Left renal cortex interstitium (tissue), 4 donors: ENCODE measurements around the gene SPPL3. TPM values are rescaled to one million over a fixed set of nuclear protein-coding genes. Genes with fewer than 3 reads are reported as not detected.
"Not testable (repeated sequence)": the region's sequence is repeated elsewhere in the genome, so short reads cannot be mapped to it uniquely, and the experiment has no call there.

Experiments used
- DNase-seq, 4 donors: peaks; one replicate each; pipeline ENCODE4 v3.0.0-alpha.2; 2013; ENCODE audit warnings: low read depth in 4 of 4, low spot score in 2 of 4, missing footprints in 1 of 4
- polyA plus RNA-seq, 4 donors: library from polyadenylated mRNA; unstranded; fragments of 120-200 nt; gene quantifications; one replicate each; pipeline ENCODE4 v1.2.1, GENCODE V29; 2013; ENCODE audit not compliant: insufficient read length in 4 of 4

Gene SPPL3, protein sequence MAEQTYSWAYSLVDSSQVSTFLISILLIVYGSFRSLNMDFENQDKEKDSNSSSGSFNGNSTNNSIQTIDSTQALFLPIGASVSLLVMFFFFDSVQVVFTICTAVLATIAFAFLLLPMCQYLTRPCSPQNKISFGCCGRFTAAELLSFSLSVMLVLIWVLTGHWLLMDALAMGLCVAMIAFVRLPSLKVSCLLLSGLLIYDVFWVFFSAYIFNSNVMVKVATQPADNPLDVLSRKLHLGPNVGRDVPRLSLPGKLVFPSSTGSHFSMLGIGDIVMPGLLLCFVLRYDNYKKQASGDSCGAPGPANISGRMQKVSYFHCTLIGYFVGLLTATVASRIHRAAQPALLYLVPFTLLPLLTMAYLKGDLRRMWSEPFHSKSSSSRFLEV
- 10 to 100 TPM; 74.2 to 86.5 (median 79.6) TPM for polyA plus RNA-seq

DNA sequence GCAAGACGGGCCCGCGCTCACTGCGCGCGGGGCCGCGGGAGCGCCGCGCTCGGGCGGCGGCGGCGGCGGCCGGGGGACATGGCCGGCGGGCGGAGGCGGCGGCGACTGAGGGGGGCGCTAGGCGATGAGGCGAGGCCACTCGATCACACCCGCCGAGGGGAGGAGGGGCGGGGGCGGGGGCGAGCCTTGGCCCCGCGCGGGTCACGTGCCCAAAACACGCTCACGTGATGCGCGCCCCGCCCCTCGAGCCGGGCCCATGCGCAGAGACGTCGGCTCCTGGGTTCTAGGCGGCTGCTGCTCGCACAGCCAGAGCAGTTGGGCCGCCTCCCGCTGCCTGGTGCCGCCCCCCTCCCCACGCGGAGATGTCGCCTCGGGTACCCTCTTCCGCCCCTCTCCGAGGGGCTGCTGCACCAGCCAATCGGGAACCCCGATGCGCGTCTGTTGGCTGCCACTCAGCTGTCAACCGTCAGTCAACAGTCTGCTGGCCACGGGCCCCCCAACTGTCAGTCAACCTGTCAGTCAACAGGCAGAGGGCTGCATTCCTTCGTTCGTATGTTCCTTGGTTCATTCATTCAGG lies at the start of gene SPPL3:
Gene SPPL3 (minus strand): TSS at position 162 of the 577 bp plus-strand sequence. CDS start 491 bp downstream, outside the sequence.
- peak; percentile 41 to 89 (median 78) for DNase-seq

DNA sequence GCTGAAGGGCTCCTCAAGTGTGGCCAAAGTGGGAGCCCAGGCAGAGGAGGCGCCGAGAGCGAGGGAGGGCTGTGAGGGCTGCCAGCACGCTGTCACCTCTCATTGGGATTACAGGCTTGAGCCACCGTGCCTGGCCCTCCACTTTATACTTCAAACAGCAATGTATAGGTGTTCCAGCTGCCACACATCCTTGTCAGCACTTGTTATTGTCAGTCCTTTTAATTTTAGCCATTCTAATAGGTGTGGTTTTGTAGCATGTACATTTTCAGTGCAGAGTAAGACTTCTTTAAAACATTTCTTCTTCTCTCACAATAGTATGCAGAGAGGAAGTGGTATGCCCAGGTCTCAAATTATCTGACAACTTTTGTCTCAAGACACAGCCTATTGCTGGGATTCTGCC lies 46.6 kb upstream of the SPPL3 start:
- DNase-seq = no peak

DNA sequence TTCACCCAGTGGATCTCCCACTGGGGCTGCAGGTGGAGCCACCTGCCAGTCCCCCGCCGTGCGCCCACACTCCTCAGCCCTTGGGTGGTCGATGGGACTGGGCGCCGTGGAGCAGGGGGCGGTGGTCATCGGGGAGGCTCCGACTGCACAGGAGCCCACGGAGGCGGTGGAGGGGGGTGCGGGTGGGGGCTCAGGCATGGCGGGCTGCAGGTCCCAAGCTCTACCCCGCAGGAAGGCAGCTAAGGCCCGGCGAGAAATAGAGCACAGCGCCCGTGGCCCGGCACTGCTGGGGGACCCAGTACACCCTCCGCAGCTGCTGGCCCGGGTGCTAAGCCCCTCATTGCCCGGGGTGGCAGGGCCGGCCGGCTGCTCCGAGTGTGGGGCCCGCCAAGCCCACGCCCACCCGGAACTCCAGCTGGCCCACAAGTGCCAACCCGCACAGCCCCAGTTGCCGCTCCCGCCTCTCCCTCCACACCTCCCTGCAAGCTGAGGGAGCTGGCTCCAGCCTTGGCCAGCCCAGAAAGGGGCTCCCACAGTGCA lies 46.2 kb upstream of the SPPL3 start:
- DNase-seq = not testable (repeated sequence)

DNA sequence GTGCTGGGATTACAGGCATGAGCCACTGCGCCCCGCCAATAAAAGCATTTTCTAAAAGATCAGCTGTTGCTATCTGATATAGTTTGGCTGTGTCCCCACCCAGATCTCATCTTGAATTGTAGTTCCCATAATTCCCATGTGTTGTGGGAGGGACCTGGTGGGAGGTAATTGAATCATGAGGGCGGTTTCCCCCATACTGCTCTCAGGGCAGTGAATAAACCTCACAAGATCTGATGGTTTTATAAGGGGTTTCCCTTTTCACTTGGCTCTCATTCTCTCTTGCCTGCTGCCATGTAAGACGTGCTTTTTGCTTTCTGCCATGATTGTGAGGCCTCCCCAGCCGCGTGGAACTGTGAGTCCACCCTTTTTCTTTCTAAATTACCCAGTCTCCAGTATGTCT lies 41.4 kb upstream of the SPPL3 start:
- not testable (repeated sequence) for DNase-seq

DNA sequence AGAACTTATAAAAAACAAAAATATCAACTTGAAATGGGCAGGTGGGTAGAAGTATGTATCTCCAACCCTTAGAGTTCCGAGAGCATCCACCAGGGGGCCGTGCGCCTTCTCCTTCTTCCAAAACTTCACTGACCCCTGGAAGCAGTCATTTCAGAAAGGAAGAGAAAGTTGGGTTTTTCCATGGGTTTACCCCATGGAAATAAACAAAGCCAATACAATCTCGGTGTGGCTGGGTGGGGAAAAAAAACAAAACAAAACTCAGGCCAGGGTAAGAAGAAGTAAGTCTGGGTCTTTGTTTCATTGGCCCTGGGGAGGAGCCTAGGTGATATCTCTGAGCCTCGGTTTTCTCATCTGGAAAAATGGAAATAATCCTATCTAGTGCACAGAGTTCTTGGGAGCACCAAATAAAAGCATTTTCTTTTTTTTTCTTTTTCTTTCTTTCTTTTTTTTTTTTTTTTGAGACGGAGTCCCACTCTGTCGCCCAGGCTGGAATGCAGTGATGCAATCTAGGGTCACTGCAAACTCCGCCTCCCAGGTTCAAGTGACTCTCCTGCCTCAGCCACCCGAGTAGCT lies 40.6 kb upstream of the SPPL3 start:
- DNase-seq = peak in 1 of 4 donors; percentile 25

DNA sequence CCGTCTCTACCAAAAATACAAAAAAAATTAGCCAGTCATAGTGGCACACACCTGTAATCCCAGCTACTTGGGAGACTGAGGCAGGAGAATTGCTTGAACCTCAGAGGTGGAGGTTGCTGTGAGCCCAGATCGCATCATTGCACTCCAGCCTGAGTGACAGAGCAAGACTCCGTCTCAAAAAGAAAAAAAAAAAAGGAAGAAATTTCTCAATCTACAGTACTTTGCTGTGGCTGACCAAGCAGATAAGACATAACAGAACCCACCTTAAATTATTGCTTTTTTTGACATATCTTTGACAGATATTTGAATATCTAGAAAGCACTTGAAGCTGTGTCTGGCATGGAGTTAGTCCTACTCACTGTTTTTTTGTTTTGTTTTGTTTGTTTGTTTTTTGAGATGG lies 39.3 kb upstream of the SPPL3 start:
- no peak for DNase-seq

DNA sequence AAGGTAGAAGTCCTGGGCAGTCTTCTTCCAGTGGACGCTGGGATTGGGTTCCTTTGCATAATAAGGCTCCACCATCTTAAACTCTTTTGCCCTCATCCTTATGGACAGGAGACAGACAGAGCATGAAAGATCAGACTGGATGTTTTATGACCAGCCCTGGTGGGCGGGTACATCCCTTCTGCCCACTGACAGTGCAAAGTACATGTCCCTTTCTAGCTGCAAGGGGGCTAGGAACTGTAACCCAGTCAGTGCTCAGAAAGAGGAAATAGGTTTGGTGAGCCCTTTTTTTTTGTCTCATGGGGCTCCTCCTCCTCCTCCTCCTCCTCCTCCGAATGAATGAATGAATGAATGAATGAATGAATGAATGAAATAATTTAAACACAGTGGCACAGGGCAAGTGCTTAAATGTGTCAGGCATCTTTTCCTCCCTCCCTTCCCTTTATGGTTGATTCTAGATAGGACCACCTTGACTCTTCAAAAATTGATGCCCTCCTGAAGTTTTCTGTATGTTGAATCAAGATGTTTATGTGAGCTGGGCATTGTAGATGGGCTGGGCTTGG lies 37.8 kb upstream of the SPPL3 start:
- no peak for DNase-seq

DNA sequence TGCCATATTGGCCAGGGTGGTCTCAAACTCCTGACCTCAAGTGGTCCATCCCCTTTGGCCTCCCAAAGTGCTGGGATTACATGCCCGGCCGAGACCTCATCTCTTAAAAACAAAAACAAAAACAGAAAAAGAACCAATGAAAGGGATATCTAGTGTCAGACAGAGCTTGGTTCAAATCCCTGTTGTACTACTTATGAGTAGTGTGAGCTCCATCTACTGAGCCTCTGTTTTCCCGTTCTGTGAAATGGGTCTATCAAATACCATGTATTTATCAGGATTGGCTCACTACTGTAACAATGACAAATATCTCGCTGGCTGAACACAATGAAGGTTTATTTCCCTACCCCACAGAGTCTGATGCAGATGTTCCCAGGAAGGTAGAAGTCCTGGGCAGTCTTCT lies 37.3 kb upstream of the SPPL3 start:
- DNase-seq = no peak

DNA sequence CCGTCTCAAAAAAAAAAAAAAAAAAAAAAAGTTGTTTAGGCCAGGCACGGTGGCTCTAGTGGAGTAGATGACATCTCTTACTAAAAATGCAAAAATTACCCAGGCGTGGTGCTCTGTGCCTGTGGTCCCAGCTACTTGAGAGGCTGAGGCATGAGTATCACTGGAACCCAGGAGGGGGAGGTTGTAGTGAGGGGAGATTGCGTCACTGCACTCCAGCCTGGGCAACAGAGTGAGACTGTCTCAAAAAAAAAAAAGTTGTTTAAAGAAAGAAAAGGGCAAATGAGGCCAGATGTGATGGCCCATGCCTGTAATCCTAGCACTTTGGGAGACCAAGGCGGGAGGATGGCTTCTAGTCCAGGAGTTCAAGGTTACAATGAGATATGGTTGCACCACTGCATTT lies 36.6 kb upstream of the SPPL3 start:
- DNase-seq = no peak

DNA sequence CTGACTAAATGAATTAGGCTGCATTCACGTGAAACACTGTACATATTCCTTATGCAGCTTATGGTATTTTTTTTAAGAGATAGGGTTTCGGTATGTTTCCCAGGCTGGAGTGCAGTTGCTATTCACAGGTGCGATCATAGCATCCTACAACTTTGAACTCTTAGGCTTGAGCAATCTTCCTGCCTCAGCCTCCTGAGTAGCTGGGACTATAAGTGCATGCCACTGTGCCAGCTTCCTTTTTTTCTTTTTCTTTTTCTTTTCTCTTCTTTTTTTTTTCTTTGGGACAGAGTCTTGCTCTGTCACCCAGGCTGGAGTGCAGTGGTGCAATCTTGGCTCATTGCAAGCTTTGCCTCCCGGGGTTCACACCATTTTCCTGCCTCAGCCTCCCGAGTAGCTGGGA lies 35.8 kb upstream of the SPPL3 start:
- no peak for DNase-seq

DNA sequence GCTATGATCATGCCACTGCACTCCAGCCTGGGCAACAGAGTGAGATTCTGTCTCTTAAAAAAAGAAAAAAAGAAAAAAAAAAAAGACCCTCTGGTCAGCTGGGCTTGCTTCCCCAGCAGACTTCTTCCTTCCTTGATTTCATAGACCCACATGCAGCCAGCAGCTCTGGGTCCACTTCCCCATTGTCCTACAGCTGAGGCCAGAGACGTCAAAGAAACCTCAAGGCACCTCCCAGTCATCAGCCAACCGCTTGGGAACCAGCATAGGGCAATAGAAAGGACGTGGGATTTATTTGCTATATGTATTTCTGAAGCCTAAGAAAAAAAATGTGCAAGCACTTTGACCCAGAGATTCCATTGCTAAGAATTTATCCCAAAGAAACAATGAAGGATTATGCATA lies 35.4 kb upstream of the SPPL3 start:
- DNase-seq = no peak

DNA sequence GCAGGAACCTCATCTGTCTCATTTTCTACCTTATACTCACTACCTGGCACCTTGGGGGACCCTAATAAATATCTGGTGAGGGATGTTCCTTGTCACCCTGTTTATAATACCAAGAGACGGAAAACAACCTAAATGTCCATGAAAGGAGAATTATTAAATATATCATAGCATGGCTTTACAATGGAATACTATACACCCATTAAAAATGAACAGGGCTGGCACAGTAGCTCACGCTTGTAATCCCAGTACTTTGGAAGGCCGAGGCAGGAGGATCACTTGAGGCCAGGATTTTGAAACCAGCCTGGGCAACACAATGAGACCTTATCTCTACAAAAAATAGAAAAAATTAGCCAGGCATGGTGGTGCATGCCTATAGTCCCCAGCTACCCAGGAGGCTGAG lies 34.3 kb upstream of the SPPL3 start:
- DNase-seq = no peak

DNA sequence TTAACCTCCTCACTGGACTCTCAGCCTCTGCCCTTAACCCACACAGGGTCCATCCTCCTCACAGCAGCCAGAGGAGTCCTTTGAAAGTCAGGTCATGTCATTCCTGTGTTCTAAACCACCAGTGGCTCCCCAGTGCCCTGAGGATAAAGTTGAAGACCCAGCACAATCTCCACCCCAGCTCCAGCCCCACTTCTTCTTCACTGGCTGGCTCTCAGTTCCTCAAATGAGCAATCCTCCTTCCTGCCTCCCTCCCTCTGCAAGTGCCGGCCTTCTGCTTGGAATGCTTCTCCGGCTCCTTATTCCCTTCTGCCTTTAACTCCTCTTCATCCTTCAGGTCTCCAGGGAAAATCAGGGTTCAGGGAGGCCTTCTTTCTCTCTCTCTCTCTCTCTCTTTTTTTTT lies 32.0 kb upstream of the SPPL3 start:
- DNase-seq = no peak

DNA sequence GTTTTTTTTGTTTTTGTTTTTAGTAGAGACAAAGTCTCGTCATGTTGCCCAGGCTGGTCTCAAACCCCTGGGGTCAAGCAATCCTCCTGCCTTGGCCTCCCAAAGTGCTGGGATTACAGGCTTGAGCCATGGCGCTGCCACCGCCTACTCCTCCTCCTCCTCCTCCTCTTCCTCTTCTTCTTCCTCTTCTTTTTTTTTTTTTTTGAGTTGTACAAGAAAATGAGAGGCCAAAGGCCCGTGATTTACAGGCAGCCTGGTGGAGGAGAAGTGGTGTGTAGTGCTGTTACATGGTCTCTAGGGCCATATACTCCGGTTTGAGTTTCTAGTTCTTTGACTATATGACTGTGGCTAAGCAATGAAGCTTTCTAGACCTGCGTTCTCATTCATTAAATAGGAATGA lies 29.6 kb upstream of the SPPL3 start:
- no peak for DNase-seq

DNA sequence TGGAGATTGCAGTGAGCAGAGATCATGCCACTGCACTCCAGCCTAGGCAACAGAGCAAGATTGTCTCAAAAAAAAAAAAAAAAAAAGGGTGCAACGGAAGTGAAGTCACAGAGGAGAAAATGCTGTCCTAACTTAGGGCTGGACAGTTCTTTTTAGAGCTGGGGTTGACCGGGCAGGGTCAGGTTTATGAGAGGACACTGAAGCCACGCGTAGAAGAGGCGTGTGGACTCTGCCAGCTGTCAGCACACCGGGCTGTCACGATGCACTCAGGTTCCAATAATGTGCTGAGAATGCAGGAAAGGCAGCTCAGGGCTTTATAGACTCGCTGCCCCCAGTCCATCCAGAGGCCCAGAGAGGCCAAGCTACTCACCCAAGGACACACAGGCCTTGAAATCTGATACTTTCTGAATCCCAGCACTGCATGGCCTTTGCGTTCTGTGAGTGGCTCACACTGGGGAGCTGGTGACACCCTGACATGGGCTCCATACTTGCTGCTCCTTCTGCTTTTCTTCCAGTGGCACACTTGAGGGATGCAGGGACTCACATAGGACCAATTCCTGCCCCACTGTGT lies 28.9 kb upstream of the SPPL3 start:
- no peak for DNase-seq

DNA sequence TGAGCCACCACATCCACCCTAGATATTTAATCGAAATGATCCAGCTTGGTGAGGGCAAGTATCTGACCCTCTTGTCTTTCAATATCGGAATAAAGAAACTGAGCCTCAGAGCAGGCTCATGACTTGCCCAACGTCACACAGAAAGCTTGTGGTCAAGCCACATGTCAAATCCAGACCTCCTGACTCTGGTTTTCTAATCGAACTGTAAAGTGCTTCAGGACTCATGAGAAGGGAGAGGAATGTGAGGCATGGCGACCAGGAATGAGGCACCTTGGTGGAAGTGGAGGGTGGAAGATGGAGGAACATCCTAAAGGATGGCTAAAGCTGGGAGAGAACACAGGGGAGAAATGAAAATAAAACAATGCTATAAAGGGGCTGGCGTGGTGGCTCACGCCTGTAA lies 27.9 kb upstream of the SPPL3 start:
- DNase-seq = no peak

DNA sequence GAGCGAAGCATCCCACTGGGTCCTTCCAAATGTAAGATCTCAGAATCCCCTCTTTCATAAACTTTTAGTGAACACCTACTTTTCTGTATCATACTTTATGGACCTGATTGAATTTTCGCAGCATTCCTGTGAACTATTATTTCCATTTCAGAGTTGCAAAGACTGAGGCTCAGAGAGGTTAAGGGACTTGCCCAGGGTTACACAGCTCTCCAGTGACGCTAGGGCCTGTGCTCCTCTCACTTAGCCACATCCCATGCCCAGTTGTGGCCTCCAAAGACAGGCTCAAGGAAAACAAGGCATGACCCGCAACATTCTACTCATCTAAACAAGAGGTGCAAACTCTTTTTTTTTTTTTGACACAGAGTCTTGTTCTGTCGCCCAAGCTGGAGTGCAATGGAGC lies 25.9 kb upstream of the SPPL3 start:
- DNase-seq = no peak

DNA sequence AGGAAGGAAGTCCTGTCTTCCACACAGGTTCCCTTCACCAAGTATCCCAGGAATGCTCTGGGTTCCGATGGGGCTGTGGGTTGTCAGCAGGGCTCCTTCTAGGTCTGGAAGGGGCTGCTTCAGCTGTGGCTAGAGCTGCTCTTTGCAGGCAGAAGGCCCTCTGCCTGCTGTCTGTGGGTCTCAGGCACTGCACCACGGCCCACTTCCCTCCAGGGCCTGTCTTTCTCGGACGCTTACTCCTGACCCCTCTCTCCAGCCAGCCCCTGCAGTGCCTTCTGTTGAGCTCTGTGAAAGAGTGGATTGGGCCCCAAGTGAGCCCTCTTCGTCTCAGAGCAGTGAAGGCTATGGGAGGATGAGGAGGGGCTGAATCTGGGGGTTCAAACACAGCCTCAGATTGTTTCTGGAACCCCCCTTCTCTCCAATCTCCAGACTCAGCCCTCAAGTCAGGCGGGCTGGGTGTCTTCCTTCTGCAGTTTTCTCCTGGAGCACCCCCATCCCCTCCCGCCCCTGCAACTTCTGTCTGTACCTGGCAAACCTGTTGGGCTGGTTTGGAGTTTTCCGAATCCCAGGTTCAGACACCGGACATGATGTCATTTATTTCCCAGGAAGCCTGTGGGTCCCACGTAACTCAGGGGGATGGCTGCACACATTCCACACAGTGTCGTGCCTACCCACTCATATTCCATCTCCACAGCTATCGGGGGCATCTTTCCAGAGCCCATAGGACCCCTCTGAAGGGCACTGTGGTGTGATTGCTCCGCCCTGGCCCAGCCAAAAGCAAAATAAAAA lies 24.9 kb upstream of the SPPL3 start:
- peak in 1 of 4 donors; percentile 53 for DNase-seq

DNA sequence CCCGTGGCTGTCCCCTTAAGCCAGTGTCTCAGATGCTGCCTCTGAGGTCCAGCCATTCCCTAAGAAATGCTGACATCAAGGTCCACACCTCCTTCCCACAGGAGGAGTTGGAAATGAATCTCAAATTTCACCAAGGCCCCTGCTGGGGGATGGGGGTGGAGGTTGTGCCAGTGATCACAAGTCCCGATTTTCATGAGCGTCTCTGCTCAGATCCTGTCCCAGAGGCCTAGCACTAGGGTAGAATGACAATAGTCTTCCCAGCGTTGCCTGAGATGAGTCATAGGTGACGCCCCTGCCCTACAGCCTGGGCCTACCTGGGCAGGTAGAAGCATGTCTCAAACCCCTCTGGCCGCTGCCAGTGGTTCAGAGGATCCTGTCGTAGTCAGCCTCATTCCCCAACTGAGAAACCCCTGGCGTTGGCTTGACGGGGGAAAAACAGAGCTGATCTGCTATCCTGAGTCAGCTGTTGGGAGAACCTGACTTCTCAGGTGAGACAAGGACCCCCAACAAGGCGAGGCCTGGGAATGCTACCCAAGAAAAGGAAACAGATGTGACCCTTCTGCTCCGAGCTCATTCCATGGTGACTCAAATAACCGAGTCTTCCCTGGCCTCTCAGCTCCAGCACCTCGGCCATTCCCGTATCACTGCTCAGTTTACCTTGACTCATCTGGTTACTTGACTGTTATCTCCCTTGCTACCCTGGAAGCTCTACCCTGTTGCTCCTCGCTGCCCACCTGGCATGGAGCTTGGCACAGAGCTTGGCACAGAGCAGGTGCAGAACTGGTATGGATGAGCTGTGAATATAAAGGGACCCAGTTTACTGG lies 21.8 kb upstream of the SPPL3 start:
- no peak for DNase-seq
